HEK293 (cell line): ENCODE results near the gene CPXM1.

ENCODE experiments used
- KLF1 ChIP-seq: fragments of 450-650 bp; formaldehyde crosslinking; IDR thresholded peaks from 2 replicates; pipeline ENCODE4 v1.5.1; 2016; ENCODE audit warnings: missing biosample characterization, missing genetic modification characterization
- MYNN ChIP-seq: fragments of 450-650 bp; formaldehyde crosslinking; IDR thresholded peaks from 2 replicates; pipeline ENCODE4 v1.5.1; 2016; ENCODE audit warnings: missing biosample characterization, missing genetic modification characterization, borderline replicate concordance
- ZBTB6 ChIP-seq: fragments of 450-650 bp; formaldehyde crosslinking; IDR thresholded peaks from 2 replicates; pipeline ENCODE4 v1.5.1; 2017; ENCODE audit warnings: missing biosample characterization, missing genetic modification characterization
- ZBTB8A ChIP-seq: fragments of 450-650 bp; formaldehyde crosslinking; IDR thresholded peaks from 2 replicates; pipeline ENCODE4 v1.5.1; 2016; ENCODE audit warnings: missing biosample characterization, missing genetic modification characterization
- ZNF121 ChIP-seq: fragments of 450-650 bp; formaldehyde crosslinking; IDR thresholded peaks from 2 replicates; pipeline ENCODE4 v1.5.1; 2016; ENCODE audit warnings: missing biosample characterization, missing genetic modification characterization
- ZNF138 ChIP-seq: fragments of 450-650 bp; formaldehyde crosslinking; IDR thresholded peaks from 2 replicates; pipeline ENCODE4 v1.5.1; 2016; ENCODE audit warnings: missing biosample characterization, missing genetic modification characterization, borderline replicate concordance
- ZNF239 ChIP-seq: fragments of 450-650 bp; formaldehyde crosslinking; IDR thresholded peaks from 2 replicates; pipeline ENCODE4 v1.5.1; 2016; ENCODE audit warnings: missing biosample characterization, missing genetic modification characterization
- ZNF280C ChIP-seq: fragments of 450-650 bp; formaldehyde crosslinking; IDR thresholded peaks from 2 replicates; pipeline ENCODE4 v1.5.1; 2016; ENCODE audit warnings: missing biosample characterization, missing genetic modification characterization
- ZNF341 ChIP-seq: fragments of 450-650 bp; formaldehyde crosslinking; IDR thresholded peaks from 2 replicates; pipeline ENCODE4; 2016; ENCODE audit warnings: low read depth, missing biosample characterization, missing genetic modification characterization
- ZNF654 ChIP-seq: fragments of 450-650 bp; formaldehyde crosslinking; IDR thresholded peaks from 2 replicates; pipeline ENCODE4 v1.5.1; 2016; ENCODE audit warnings: low read depth, missing biosample characterization, missing genetic modification characterization
- TF ChIP-seq, protein P1 (sequence below): fragments of 450-650 bp; formaldehyde crosslinking; IDR thresholded peaks from 2 replicates; pipeline ENCODE4 v1.5.1; 2016; ENCODE audit warnings: missing biosample characterization, missing genetic modification characterization
- TF ChIP-seq, protein P2 (sequence below): fragments of 450-650 bp; formaldehyde crosslinking; IDR thresholded peaks from 2 replicates; pipeline ENCODE4 v1.5.1; 2016; ENCODE audit warnings: missing biosample characterization, missing genetic modification characterization
- TF ChIP-seq, protein P3 (sequence below): fragments of 450-650 bp; formaldehyde crosslinking; IDR thresholded peaks from 2 replicates; pipeline ENCODE4 v1.5.1; 2016; ENCODE audit warnings: missing biosample characterization, missing genetic modification characterization

DNA sequence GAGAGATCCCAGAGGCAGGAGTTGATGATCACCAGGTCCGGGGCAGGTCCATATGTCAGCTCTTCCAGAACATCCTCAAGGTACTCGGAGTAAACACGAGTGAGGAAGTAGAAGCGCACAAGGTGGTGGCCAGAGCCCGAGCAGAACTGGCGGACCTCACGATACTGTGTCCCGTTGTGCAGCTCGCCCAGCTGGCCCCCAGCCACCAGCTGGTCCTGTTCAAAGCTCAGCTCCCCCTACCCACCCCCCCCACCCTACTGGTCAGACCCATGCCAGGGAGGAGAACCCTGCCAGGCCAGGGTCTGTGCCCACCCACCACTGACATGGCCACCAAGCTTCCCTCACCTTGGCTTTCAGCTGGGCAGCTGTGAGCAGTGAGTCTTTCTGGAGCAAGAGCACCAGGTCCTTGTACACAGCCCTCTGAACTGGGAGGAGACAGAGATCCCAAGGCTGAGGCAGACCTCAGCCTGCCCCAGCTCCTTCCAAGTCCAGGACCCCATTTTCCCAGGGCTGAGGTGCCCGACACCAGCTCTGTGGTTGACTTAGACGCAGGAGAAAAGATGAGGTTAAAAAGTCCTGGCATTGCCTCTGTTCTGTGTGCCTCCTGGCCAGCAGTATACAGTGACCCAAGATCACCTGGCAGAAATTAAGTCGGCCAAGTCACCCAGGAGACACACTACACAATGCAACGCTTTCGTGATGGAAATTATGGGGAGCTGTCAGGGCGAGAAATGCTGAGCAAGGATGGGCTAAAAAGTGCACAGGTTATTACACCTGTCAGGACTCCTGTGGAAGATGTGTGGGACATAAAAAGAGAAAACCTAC is 38.6 kb upstream of the CPXM1 start:
- TF ChIP-seq, protein P1, sequence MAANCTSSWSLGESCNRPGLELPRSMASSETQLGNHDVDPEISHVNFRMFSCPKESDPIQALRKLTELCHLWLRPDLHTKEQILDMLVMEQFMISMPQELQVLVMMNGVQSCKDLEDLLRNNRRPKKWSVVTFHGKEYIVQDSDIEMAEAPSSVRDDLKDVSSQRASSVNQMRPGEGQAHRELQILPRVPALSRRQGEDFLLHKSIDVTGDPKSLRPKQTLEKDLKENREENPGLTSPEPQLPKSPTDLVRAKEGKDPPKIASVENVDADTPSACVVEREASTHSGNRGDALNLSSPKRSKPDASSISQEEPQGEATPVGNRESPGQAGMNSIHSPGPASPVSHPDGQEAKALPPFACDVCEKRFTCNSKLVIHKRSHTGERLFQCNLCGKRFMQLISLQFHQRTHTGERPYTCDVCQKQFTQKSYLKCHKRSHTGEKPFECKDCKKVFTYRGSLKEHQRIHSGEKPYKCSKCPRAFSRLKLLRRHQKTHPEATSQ (tag by site-specific recombination): no peak
- TF ChIP-seq, protein P2, sequence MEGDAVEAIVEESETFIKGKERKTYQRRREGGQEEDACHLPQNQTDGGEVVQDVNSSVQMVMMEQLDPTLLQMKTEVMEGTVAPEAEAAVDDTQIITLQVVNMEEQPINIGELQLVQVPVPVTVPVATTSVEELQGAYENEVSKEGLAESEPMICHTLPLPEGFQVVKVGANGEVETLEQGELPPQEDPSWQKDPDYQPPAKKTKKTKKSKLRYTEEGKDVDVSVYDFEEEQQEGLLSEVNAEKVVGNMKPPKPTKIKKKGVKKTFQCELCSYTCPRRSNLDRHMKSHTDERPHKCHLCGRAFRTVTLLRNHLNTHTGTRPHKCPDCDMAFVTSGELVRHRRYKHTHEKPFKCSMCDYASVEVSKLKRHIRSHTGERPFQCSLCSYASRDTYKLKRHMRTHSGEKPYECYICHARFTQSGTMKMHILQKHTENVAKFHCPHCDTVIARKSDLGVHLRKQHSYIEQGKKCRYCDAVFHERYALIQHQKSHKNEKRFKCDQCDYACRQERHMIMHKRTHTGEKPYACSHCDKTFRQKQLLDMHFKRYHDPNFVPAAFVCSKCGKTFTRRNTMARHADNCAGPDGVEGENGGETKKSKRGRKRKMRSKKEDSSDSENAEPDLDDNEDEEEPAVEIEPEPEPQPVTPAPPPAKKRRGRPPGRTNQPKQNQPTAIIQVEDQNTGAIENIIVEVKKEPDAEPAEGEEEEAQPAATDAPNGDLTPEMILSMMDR: no peak
- TF ChIP-seq KLF1 (tag by site-specific recombination) (no peak), ZNF280C (tag by site-specific recombination) (no peak), ZBTB6 (no peak), MYNN (no peak), ZNF341 (no peak), ZNF121 (tag by site-specific recombination) (no peak), ZNF138 (tag by site-specific recombination) (no peak), ZNF239 (no peak), ZBTB8A (no peak), ZNF654 (tag by site-specific recombination) (no peak)
- TF ChIP-seq, protein P3, sequence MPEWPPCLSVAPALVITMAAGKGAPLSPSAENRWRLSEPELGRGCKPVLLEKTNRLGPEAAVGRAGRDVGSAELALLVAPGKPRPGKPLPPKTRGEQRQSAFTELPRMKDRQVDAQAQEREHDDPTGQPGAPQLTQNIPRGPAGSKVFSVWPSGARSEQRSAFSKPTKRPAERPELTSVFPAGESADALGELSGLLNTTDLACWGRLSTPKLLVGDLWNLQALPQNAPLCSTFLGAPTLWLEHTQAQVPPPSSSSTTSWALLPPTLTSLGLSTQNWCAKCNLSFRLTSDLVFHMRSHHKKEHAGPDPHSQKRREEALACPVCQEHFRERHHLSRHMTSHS (tag by site-specific recombination): no peak
